Bronchial epithelial cell (primary cell): ENCODE measurements around the gene PTPN1. TPM values are rescaled to one million over a fixed set of nuclear protein-coding genes. Genes with fewer than 3 reads are reported as not detected.

Source experiments
- DNase-seq: peaks from one replicate; pipeline ENCODE4 v3.0.0-alpha.2; 2010; ENCODE audit warnings: low read depth
- FAIRE-seq: peaks from 2 replicates; lab custom pipeline; 2011; peaks lifted over from hg19 to GRCh38; lab: Jason Lieb, UNC
- H3K27me3 ChIP-seq: 2 replicates; pipeline ENCODE4 v1.5.1; 2011; ENCODE audit warnings: low read length; ENCODE audit not compliant: control insufficient read depth, insufficient read depth
- H3K36me3 ChIP-seq: 2 replicates; pipeline ENCODE4 v1.5.1; 2011; ENCODE audit warnings: low read length; ENCODE audit not compliant: control insufficient read depth, insufficient read depth
- H3K4me3 ChIP-seq: 2 replicates; pipeline ENCODE4 v1.5.1; 2011; ENCODE audit warnings: mild to moderate bottlenecking, low read depth, low read length, control low read depth
- total RNA-seq: library from RNA; depleted of rRNA; stranded (reverse); fragments of >200 nt; gene quantifications from 2 replicates; pipeline ENCODE4 v1.2.1, GENCODE V29; 2014
- TF ChIP-seq, protein P1 (sequence below): IDR thresholded peaks from 2 replicates; pipeline ENCODE4 v1.5.1; 2011; ENCODE audit warnings: mild to moderate bottlenecking, moderate library complexity, low read length, control low read depth, inconsistent platforms; ENCODE audit not compliant: insufficient read depth, severe bottlenecking

The PTPN1 gene
- total RNA-seq, 1 donor from 2014 or later, result 18.4 TPM

DNA sequence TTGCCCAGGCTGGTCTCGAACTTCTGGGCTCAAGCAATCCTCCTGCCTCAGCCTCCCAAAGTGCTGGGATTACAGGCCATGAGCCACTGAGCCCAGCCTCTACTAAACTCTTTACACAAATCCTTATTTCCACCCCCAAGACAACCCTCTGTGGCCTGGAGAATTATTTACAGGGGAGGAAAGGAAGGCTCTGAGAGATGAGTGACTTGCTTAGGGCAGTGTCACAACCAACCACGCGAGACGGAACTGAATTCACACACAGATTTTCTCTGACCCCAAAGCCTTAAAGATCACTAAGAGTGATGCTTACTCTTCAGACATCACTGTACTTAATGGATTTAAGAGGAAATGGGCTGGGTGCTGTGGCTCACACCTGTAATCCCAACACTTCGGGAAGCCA lies 95.0 kb downstream of the PTPN1 start:
- TF ChIP-seq, protein P1, sequence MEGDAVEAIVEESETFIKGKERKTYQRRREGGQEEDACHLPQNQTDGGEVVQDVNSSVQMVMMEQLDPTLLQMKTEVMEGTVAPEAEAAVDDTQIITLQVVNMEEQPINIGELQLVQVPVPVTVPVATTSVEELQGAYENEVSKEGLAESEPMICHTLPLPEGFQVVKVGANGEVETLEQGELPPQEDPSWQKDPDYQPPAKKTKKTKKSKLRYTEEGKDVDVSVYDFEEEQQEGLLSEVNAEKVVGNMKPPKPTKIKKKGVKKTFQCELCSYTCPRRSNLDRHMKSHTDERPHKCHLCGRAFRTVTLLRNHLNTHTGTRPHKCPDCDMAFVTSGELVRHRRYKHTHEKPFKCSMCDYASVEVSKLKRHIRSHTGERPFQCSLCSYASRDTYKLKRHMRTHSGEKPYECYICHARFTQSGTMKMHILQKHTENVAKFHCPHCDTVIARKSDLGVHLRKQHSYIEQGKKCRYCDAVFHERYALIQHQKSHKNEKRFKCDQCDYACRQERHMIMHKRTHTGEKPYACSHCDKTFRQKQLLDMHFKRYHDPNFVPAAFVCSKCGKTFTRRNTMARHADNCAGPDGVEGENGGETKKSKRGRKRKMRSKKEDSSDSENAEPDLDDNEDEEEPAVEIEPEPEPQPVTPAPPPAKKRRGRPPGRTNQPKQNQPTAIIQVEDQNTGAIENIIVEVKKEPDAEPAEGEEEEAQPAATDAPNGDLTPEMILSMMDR, result no peak
- H3K27me3 ChIP-seq, result no peaks in the 10 kb centered on the region
- FAIRE-seq (no peak), DNase-seq (no peak)
- no peaks in the 10 kb centered on the region for H3K36me3 ChIP-seq
- no peak overlapping the region for H3K4me3 ChIP-seq

DNA sequence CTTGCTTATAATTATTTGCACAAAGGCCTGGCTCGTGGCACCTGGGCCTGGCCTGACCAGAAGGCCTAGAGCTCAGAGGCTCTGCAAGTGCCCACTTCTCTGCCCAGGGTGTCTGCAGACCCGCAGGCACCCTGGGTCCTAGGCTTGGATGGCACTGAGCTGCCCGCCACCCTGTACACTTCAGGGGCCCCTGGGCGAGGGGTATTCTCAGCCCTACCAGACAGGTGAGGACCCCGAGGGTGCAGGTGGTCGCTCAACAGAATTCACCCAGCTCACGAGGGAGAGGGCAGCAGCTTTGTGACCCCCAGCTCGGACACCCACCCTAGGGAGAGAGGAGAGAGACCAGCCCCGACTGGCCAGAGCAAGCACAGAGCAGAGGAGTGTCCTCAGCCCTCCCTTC lies 97.3 kb downstream of the PTPN1 start:
- Histone ChIP-seq H3K36me3 (no peaks in the 10 kb centered on the region), H3K27me3 (no peaks in the 10 kb centered on the region), H3K4me3 (no peak overlapping the region)
- DNase-seq (no peak), FAIRE-seq (no peak)
- TF ChIP-seq, protein P1, result no peak

DNA sequence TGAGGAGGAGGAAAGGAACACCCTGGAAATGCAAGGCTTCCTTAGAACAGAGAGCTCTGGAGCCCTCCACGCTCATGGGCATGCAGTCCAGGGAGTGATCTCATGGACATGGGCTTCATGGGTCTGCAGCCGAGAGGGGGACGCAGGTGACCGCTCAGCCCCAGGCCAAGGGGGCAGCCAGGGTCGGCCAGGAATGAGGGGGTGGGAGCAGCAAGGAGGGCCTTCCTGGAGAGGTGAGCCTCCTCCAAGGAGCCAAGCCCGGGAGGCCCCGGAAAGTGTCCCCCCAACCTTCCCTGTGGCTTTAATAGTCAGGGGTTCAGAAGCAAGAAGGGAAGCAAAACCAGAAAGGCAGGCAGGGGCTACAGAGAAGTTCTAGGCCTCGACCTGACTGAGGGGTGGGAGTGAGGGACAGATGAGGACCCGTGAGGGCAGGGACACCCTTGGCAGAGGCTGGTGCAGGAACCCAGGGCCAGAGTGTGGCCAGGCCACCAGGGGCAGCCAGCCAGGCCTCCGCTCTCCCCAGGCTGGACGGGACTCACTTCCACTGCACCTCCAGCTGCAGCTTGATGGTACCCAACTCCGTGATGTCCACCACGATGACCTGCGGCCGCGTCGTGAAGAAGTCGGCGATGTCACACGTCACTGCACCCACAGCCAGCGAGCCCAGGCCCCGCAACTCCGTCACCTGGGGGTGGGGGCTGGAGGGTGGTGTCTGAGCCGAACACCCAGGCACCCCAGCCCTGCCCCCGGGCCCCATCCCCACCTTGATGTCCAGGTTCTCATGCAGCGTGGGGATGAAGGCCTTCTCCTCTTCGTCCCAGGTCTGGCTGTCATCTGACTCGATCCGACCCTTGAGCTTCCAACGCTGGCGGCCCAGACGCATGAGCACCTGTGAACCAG lies 97.9 kb downstream of the PTPN1 start:
- Histone ChIP-seq H3K27me3 (no peaks in the 10 kb centered on the region), H3K36me3 (no peaks in the 10 kb centered on the region), H3K4me3 (no peak overlapping the region)
- no peak for FAIRE-seq
- DNase-seq, result no peak
- TF ChIP-seq, protein P1, result no peak

DNA sequence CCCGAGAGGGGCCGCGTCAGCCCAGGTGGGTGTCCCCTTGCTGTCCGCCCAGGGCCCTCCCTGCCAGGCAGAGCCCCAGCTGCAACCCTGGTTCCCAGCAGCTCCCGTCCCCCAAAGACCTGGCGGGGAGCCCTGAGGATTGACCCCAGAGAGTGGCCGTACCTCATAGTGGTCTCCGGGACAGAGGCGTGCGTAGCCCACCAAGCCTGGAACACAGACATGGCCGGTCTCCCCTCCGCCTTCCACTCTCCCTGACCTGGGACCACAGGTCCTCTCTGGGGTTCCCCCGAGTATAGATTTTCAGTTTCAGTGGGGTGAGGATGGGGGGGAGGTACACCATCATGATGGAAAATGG lies 98.5 kb downstream of the PTPN1 start:
- Histone ChIP-seq H3K27me3 (no peaks in the 10 kb centered on the region), H3K36me3 (no peaks in the 10 kb centered on the region), H3K4me3 (no peak overlapping the region)
- TF ChIP-seq, protein P1, result no peak
- no peak for DNase-seq
- no peak for FAIRE-seq

DNA sequence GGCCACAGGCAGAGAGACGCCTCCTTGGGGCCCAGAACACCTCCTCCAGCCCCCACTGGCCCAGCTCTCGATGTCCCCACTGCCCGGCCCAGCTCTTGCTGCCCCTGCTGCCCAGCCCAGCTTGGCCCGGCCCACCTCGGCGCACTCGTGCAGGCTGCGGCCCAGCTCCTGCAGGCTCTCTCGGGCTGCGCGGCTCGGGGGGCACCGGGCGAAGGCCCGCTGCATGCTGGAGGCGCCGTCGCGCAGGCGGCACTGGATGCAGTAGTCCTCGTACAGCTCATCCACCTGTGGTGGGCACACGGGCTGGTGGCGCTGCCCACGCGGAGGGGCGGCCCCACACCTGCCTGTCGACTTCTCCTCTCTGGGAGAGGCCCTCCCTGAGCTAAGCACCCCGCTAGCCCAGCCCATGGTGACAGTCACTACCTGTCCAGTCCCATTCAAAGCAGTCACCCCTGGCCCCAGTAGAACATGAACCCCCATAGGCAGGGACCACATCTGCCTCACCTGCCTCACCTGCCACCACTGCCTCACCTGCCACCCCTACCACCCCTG lies 99.3 kb downstream of the PTPN1 start:
- Histone ChIP-seq H3K36me3 (no peaks in the 10 kb centered on the region), H3K27me3 (no peaks in the 10 kb centered on the region), H3K4me3 (no peak overlapping the region)
- FAIRE-seq (no peak), DNase-seq (no peak)
- TF ChIP-seq, protein P1, result no peak
